GM12878 (cell line): Measurements from ENCODE around the gene DNAAF5. TPM values are rescaled to one million over a fixed set of nuclear protein-coding genes. Genes with fewer than 3 reads are reported as not detected.

Source experiments
- ATAC-seq: fragments of 200-7000 bp; cut with Tn5 transposase; 3 replicates; pipeline ENCODE4 v1.9.1; 2020; ENCODE audit warnings: mild to moderate bottlenecking, moderate library complexity
- Bru-seq: library from RNA; stranded (reverse); fragments of 400-500 nt; gene quantifications from one replicate; lab custom pipeline; 2021; lab: Mats Ljungman, UMichigan
- BruChase-seq, 2 experiments: library from RNA; stranded (reverse); fragments of 400-500 nt; gene quantifications; one replicate each; lab custom pipeline; 2021; lab: Mats Ljungman, UMichigan
- BruUV-seq: library from RNA; stranded (reverse); fragments of 400-500 nt; replicated peaks from 2 replicates; lab custom pipeline; 2021; lab: Mats Ljungman, UMichigan
- CTCF ChIA-PET: fragments of 300-600 bp; sonication (Branson Sonifier 250); formaldehyde crosslinking; extraction: SDS; loops from one replicate; lab custom pipeline; 2021; ENCODE audit warnings: inconsistent platforms; lab: Yijun Ruan, JAX
- POLR2A ChIA-PET: fragments of 350-600 bp; formaldehyde crosslinking; extraction: SDS; loops from one replicate; lab custom pipeline; 2021; ENCODE audit warnings: inconsistent platforms; lab: Charles Lee
- RAD21 ChIA-PET: fragments of 300-600 bp; sonication (Branson Sonifier 250); formaldehyde crosslinking; loops from one replicate; lab custom pipeline; 2023; ENCODE audit warnings: antibody characterized with exemption; ENCODE audit not compliant: unreplicated experiment; lab: Charles Lee
- SMC1A ChIA-PET: fragments of 300-600 bp; sonication (Branson Sonifier 250); formaldehyde crosslinking; loops from one replicate; lab custom pipeline; 2023; ENCODE audit not compliant: unreplicated experiment, uncharacterized antibody; lab: Charles Lee
- DNase-seq: peaks from one replicate; pipeline ENCODE4 v3.0.0-alpha.2; 2011; ENCODE audit warnings: low read depth, low spot score
- FAIRE-seq: peaks from 3 replicates; lab custom pipeline; 2011; peaks lifted over from hg19 to GRCh38; lab: Jason Lieb, UNC
- H2AFZ ChIP-seq: 2 replicates; pipeline ENCODE4 v1.6.0; 2011; ENCODE audit warnings: low read depth, low read length, control low read depth; ENCODE audit not compliant: control insufficient read depth
- H3K27ac ChIP-seq: 2 replicates; pipeline ENCODE4 v1.5.1; 2011; ENCODE audit warnings: control low read depth; ENCODE audit not compliant: control insufficient read depth, insufficient read depth
- H3K27me3 ChIP-seq, 2 experiments: replicated peaks in 1 of 2; 2 replicates each; pipeline versions ENCODE4 v1.6.0 to v1.6.1; 2011; ENCODE audit warnings: low read length in 1 of 2; ENCODE audit not compliant: control insufficient read depth in 2 of 2, insufficient read depth in 2 of 2
- H3K36me3 ChIP-seq, 2 experiments: 2 replicates each; pipeline ENCODE4 v1.5.1; 2011; ENCODE audit warnings: low read length in 1 of 2; ENCODE audit not compliant: control insufficient read depth in 2 of 2, insufficient read depth in 2 of 2
- H3K4me1 ChIP-seq: 2 replicates; pipeline ENCODE4 v1.6.1; 2011; ENCODE audit warnings: mild to moderate bottlenecking, low read length, moderate library complexity, mixed read lengths; ENCODE audit not compliant: control insufficient read depth, insufficient read depth
- H3K4me2 ChIP-seq: 2 replicates; pipeline ENCODE4 v1.6.0; 2011; ENCODE audit warnings: control low read depth; ENCODE audit not compliant: control insufficient read depth, insufficient read depth
- H3K4me3 ChIP-seq: fragments of 200-600 bp; sonication (generic); 2 replicates; pipeline ENCODE4 v1.5.1; 2016
- H3K79me2 ChIP-seq: 2 replicates; pipeline ENCODE4 v1.6.0; 2011; ENCODE audit warnings: low read length; ENCODE audit not compliant: control insufficient read depth, insufficient read depth
- H3K9ac ChIP-seq: 2 replicates; pipeline ENCODE4 v1.8.0; 2011; ENCODE audit warnings: low read length, control low read depth, mixed read lengths; ENCODE audit not compliant: control insufficient read depth, insufficient read depth
- H3K9me3 ChIP-seq: replicated peaks from 3 replicates; pipeline ENCODE4 v1.5.1; 2011; ENCODE audit warnings: mild to moderate bottlenecking, low read length; ENCODE audit not compliant: control insufficient read depth, insufficient read depth
- H4K20me1 ChIP-seq: 2 replicates; pipeline ENCODE4 v1.6.0; 2011; ENCODE audit not compliant: control insufficient read depth, insufficient read depth
- ATF3 ChIP-seq: IDR thresholded peaks from 2 replicates; pipeline ENCODE4 v1.6.1; 2011; ENCODE audit warnings: low read depth, mild to moderate bottlenecking, low read length, moderate library complexity, borderline replicate concordance; ENCODE audit errors: extremely low read depth
- BACH1 ChIP-seq: fragments of 450-650 bp; IDR thresholded peaks from 2 replicates; pipeline ENCODE4 v1.6.1; 2017; ENCODE audit warnings: mild to moderate bottlenecking, borderline replicate concordance
- BMI1 ChIP-seq: fragments of 450-650 bp; IDR thresholded peaks from 2 replicates; pipeline ENCODE4 v1.6.1; 2016; ENCODE audit warnings: mild to moderate bottlenecking, moderate library complexity, borderline replicate concordance
- CEBPB ChIP-seq, 2 experiments: fragments of 150-350 bp in 1 of 2; IDR thresholded peaks; 2 replicates each; pipeline ENCODE4 v1.6.1; 2012 to 2014; ENCODE audit warnings: low read depth in 2 of 2, low read length in 2 of 2, borderline replicate concordance in 1 of 2, inconsistent platforms in 1 of 2
- CREM ChIP-seq: IDR thresholded peaks from 2 replicates; pipeline ENCODE4 v1.6.1; 2014; ENCODE audit warnings: antibody characterized with exemption, low read depth
- EGR1 ChIP-seq, 2 experiments: IDR thresholded peaks; 1 replicate in 1 of 2; 2 replicates in 1 of 2; pipeline ENCODE4 v1.6.1; 2011 to 2012; ENCODE audit warnings: low read depth in 2 of 2, low read length in 2 of 2, borderline replicate concordance in 1 of 2, mild to moderate bottlenecking in 1 of 2, moderate library complexity in 1 of 2
- ETV6 ChIP-seq, 2 experiments: fragments of 450-650 bp in 1 of 2; IDR thresholded peaks in 1 of 2; conservative IDR thresholded peaks in 1 of 2; 2 replicates each; pipeline ENCODE4 v1.6.1; 2014; ENCODE audit warnings: antibody characterized with exemption in 1 of 2, borderline replicate concordance in 1 of 2, low read depth in 1 of 2, mild to moderate bottlenecking in 1 of 2, moderate library complexity in 1 of 2
- GABPA ChIP-seq: IDR thresholded peaks from 2 replicates; pipeline ENCODE4 v1.6.1; 2014; ENCODE audit warnings: antibody characterized with exemption, low read depth, mild to moderate bottlenecking, inconsistent platforms
- NBN ChIP-seq: fragments of 450-650 bp; IDR thresholded peaks from 2 replicates; pipeline ENCODE4 v1.6.1; 2016
- NFYA ChIP-seq: IDR thresholded peaks from 2 replicates; pipeline ENCODE4 v1.6.1; 2011; ENCODE audit warnings: low read depth, mild to moderate bottlenecking, low read length, improper control_type of control experiment, borderline replicate concordance
- NR2C1 ChIP-seq: fragments of 450-650 bp; IDR thresholded peaks from 2 replicates; pipeline ENCODE4 v1.6.1; 2017; ENCODE audit warnings: antibody characterized with exemption, mild to moderate bottlenecking, moderate library complexity
- RFX5 ChIP-seq: IDR thresholded peaks from 2 replicates; pipeline ENCODE4 v1.6.1; 2011; ENCODE audit warnings: low read depth, low read length, improper control_type of control experiment
- SIN3A ChIP-seq: IDR thresholded peaks from 2 replicates; pipeline ENCODE4 v1.6.1; 2012; ENCODE audit warnings: low read depth, low read length, improper control_type of control experiment
- SIX5 ChIP-seq: IDR thresholded peaks from 2 replicates; pipeline ENCODE4 v1.6.1; 2011; ENCODE audit warnings: mild to moderate bottlenecking, low read depth, low read length, moderate library complexity; ENCODE audit not compliant: severe bottlenecking
- SMAD5 ChIP-seq: IDR thresholded peaks from 2 replicates; pipeline ENCODE4 v1.6.1; 2016; ENCODE audit warnings: antibody characterized with exemption, low read depth
- TCF12 ChIP-seq: IDR thresholded peaks from 2 replicates; pipeline ENCODE4 v1.6.1; 2011; ENCODE audit warnings: low read depth, mild to moderate bottlenecking, low read length
- USF2 ChIP-seq: IDR thresholded peaks from 2 replicates; pipeline ENCODE4 v1.6.1; 2011; ENCODE audit warnings: low read depth, low read length, improper control_type of control experiment, borderline replicate concordance
- ZNF207 ChIP-seq: fragments of 450-650 bp; IDR thresholded peaks from 2 replicates; pipeline ENCODE4 v1.6.1; 2014; ENCODE audit warnings: antibody characterized with exemption, mild to moderate bottlenecking, borderline replicate concordance
- WGBS: methylation state at CpG from one replicate; pipeline ENCODE4 v1.1.6; 2016; ENCODE audit warnings: low lambda C conversion rate; ENCODE audit not compliant: insufficient replicate concordance, insufficient coverage; ENCODE audit errors: missing lambda C conversion rate; 5-methylcytosine and 5-hydroxymethylcytosine counted together
- in situ Hi-C: fragments of 300-500 bp; cut with MboI; formaldehyde crosslinking; loops from 9 replicates; pipeline ENCODE4 v1.14.3; 2018; ENCODE audit warnings: mixed read lengths
- intact Hi-C: fragments of 100-400 bp; cut with micrococcal nuclease; formaldehyde crosslinking; loops from one replicate; pipeline ENCODE4 v1.14.2; 2022; ENCODE audit not compliant: unreplicated experiment
- long read RNA-seq, 2 experiments: library from polyadenylated mRNA; unstranded; transcript quantifications; one replicate each; pipeline ENCODE4 v2.0.0, GENCODE V29; 2019 to 2020
- polyA minus RNA-seq, 3 experiments: library from RNA; depleted of rRNA, polyadenylated mRNA; stranded (reverse); fragments of >200 nt; gene quantifications; 2 replicates each; pipeline ENCODE4 v1.2.3, GENCODE V29; 2011
- polyA plus RNA-seq, 11 experiments: library from polyadenylated mRNA; depleted of rRNA in 4 of 11; unstranded in 6 of 11; stranded (reverse) in 5 of 11; fragments of >200 nt; fragmentation: Nextera tagmentation in 4 of 11; fragmentation: Illumina TruSeq in 1 of 11; extraction: Ambion mirVana in 4 of 11; extraction: Trizol in 1 of 11; gene quantifications; 1 replicate in 1 of 11; 2 replicates in 10 of 11; pipeline versions ENCODE4 v1.2.1 to v1.2.3, GENCODE V29; 2011 to 2016; ENCODE audit warnings: inconsistent platforms in 2 of 11, missing spikeins in 2 of 11, low read depth in 1 of 11
- total RNA-seq, 4 experiments: library from RNA; depleted of rRNA in 3 of 4; stranded (reverse); fragments of >200 nt in 3 of 4; fragmentation: Illumina TruSeq in 1 of 4; extraction: Trizol in 1 of 4; gene quantifications; 2 replicates each; pipeline versions ENCODE4 v1.2.1 to v1.2.3, GENCODE V29; 2013 to 2021

The DNAAF5 gene
- total RNA-seq (2013; cell fraction: nucleolus; rRNA removed): 37.2 and 37.4 TPM in 2 replicates
- total RNA-seq (2014; rRNA removed) (28.3 and 30.0 TPM in 2 replicates), total RNA-seq (2014; rRNA removed; fragmentation: Illumina TruSeq; extraction: Trizol) (7.0 and 7.5 TPM in 2 replicates), total RNA-seq (2021) (35.6 and 38.3 TPM in 2 replicates), polyA plus RNA-seq (2011; rRNA removed) (5.0 and 10.6 TPM in 2 replicates), polyA plus RNA-seq (2014; fragmentation: Illumina TruSeq; extraction: Trizol) (7.2 and 10.1 TPM in 2 replicates), polyA plus RNA-seq (2014; fragmentation: Nextera tagmentation; extraction: Ambion mirVana) (1 to 10 TPM; 1.8 to 5.3 TPM), polyA plus RNA-seq (2014; rRNA removed) (21.0 and 28.7 TPM in 2 replicates), polyA plus RNA-seq (2016; fragmentation: Nextera tagmentation; extraction: Ambion mirVana) (1 to 10 TPM; 6.9 to 8.2 TPM), polyA minus RNA-seq (2011; rRNA and poly(A)+ RNA removed) (13.0 and 28.4 TPM in 2 replicates), Bru-seq, nascent RNA (percentile 57 among the genes with signal in this experiment), BruChase-seq, experiment 1, labeled RNA remaining after a 6-hour chase (percentile 69 among the genes with signal in this experiment), BruChase-seq, experiment 2, labeled RNA remaining after a 2-hour chase (percentile 68 among the genes with signal in this experiment)
- polyA plus RNA-seq (2011; ENCODE audit: low read depth): 10.0 TPM
- 18.5 and 20.1 TPM in 2 replicates for polyA plus RNA-seq (2011; cell fraction: cytosol; rRNA removed)
- polyA plus RNA-seq (2011; cell fraction: nucleus; rRNA removed): 33.6 and 49.8 TPM in 2 replicates
- polyA plus RNA-seq (2012): 13.9 and 20.0 TPM in 2 replicates
- polyA minus RNA-seq (2011; cell fraction: cytosol; rRNA and poly(A)+ RNA removed): 23.8 and 24.5 TPM in 2 replicates
- polyA minus RNA-seq (2011; cell fraction: nucleus; rRNA and poly(A)+ RNA removed): 10.9 and 18.8 TPM in 2 replicates
- long read RNA-seq, experiment 1, transcript DNAAF5-201 (13 exons, 3,410 nt): major isoform, 6 of 13 reads
- long read RNA-seq, experiment 1, partial matches to known transcripts: 5 of 13 reads
- long read RNA-seq, experiment 1, other reads (novel, unspliced or antisense): 2 of 13 reads
- long read RNA-seq, experiment 2, partial matches to known transcripts: 12 of 17 reads
- long read RNA-seq, experiment 2, other reads (novel, unspliced or antisense): 3 of 17 reads

GRCh38 chr7:726084-726853, at the start of gene DNAAF5:
Gene DNAAF5 (plus strand): TSS chr7:726699. CDS start chr7:726721, 22 bp downstream.
- Histone ChIP-seq H3K36me3 (no peaks in the 10 kb centered on the region; a peak in 2 of 4 replicates), H3K4me1 (peaks cover 14% of the 10 kb centered on the region), H3K27ac (peak within 1 kb of the TSS; percentile 83), H3K9ac (peak within 1 kb of the TSS; percentile 95), H3K9me3 (peaks cover 5% of the 10 kb centered on the region), H3K4me2 (peak within 1 kb of the TSS; percentile 96), H3K79me2 (peaks cover 26% of the 10 kb centered on the region), H2AFZ (peak within 1 kb of the TSS; percentile 64), H3K27me3 (no peaks in the 10 kb centered on the region), H4K20me1 (no peaks in the 10 kb centered on the region), H3K4me3 (peak within 1 kb of the TSS; percentile 91)
- WGBS: 1% methylated on average over 56 of the region's 56 CpGs
- no TSS peak for BruUV-seq
- ATAC-seq: peak; percentile 94
- RAD21 ChIA-PET: no interaction called here
- SMC1A ChIA-PET: interaction anchor here (1.5 kb wide), 1 partner anchor 10 kb away, joined by 4 read pairs; no protein-coding TSS in a partner anchor
- DNase-seq: peak; percentile 45
- CTCF ChIA-PET: interaction anchor here (1.2 kb wide), 1 partner anchor 147 kb away, joined by 3 read pairs; no protein-coding TSS in a partner anchor
- FAIRE-seq: peak; percentile 73
- in situ Hi-C loops (no loop called here), intact Hi-C loops (loop anchor here (2.0 kb wide), 1 partner anchor 123 kb away; no protein-coding TSS in a partner anchor)
- POLR2A ChIA-PET: no interaction called here
- TF ChIP-seq ETV6 (conservative IDR thresholded peaks at IDR 0.05 in 1 of 2, IDR thresholded peaks at IDR 0.05 in 1 of 2; ENCODE audit: borderline replicate concordance in 1 of 2, low read depth in 1 of 2): no peak
- TF ChIP-seq USF2: peak; percentile 69
- TF ChIP-seq NR2C1: peak; percentile 57
- TF ChIP-seq ATF3: peak; percentile 81; the same call in 1 of the 2 replicates
- peak; percentile 92 for TF ChIP-seq GABPA
- 0 out of 2 replicates have a peak, but pooled peaks have one; percentile 71 for TF ChIP-seq ZNF207
- TF ChIP-seq BMI1: peak; percentile 74; the same call in 1 of the 2 replicates
- peak; percentile 79 for TF ChIP-seq BACH1
- TF ChIP-seq SIX5: peak; percentile 62
- TF ChIP-seq EGR1 (IDR thresholded peaks at IDR 0.05; ENCODE audit: borderline replicate concordance in 1 of 2, low read depth in 2 of 2, low read length in 2 of 2): peak; percentile 22 to 45; a peak in 2 of 3 replicates
- TF ChIP-seq CEBPB (IDR thresholded peaks at IDR 0.05; ENCODE audit: borderline replicate concordance in 1 of 2, low read depth in 2 of 2, low read length in 2 of 2): no peak
- TF ChIP-seq SMAD5: peak; percentile 71
- TF ChIP-seq RFX5: peak; percentile 39; the same call in 1 of the 2 replicates
- TF ChIP-seq CREM: peak; percentile 47
- TF ChIP-seq TCF12: peak; percentile 28; the same call in 1 of the 2 replicates
- no peak for TF ChIP-seq NFYA
- TF ChIP-seq NBN: peak; percentile 37; the same call in 1 of the 2 replicates
- peak; percentile 97 for TF ChIP-seq SIN3A
